GM12874 (cell line): ENCODE data around the gene JAML.

Experiments used
- CTCF ChIP-seq: IDR thresholded peaks from 2 replicates; pipeline ENCODE4 v1.5.1; 2011; ENCODE audit warnings: low read depth, mild to moderate bottlenecking, control low read depth, low read length, moderate library complexity; ENCODE audit not compliant: insufficient read depth

The JAML gene

GRCh38 chr11:118247041-118247440 is 22.2 kb upstream of the JAML start:
- TF ChIP-seq CTCF: no peak

- no peak for TF ChIP-seq CTCF
These were observed 21.2 kb upstream of the JAML start for GRCh38 chr11:118245936-118246562.

GRCh38 chr11:118243993-118244762 is 19.4 kb upstream of the JAML start:
- TF ChIP-seq CTCF: no peak

GRCh38 chr11:118243161-118243560 is 18.4 kb upstream of the JAML start:
- TF ChIP-seq CTCF: no peak

- no peak for TF ChIP-seq CTCF
These were observed 16.9 kb upstream of the JAML start for GRCh38 chr11:118241764-118242098.

- no peak for TF ChIP-seq CTCF
These were observed 16.4 kb upstream of the JAML start for GRCh38 chr11:118240999-118241763.

GRCh38 chr11:118239509-118240205 is 14.8 kb upstream of the JAML start:
- no peak for TF ChIP-seq CTCF
